Activated CD4-positive, alpha-beta memory T cell treated with anti-CD3 and anti-CD28 coated beads, Interleukin-2, amount 10 ng/mL, durations not matched to agents 7 days and 5 days (primary cell): Measurements from ENCODE around the gene JAG1. TPM values are rescaled to one million over a fixed set of nuclear protein-coding genes. Genes with fewer than 3 reads are reported as not detected.

Experiments
- CTCF ChIA-PET: fragments of 350-600 bp; sonication (Branson Sonifier 250); formaldehyde crosslinking; loops from one replicate; lab custom pipeline; 2021; ENCODE audit warnings: antibody characterized with exemption, inconsistent platforms; lab: Charles Lee
- POLR2A ChIA-PET: fragments of 350-600 bp; sonication (Branson Sonifier 250); formaldehyde crosslinking; loops from one replicate; lab custom pipeline; 2021; ENCODE audit warnings: antibody characterized with exemption; lab: Charles Lee
- DNase-seq: peaks from one replicate; pipeline ENCODE4 v3.0.0-alpha.2; 2020
- H3K27ac Mint-ChIP-seq: one replicate; pipeline ENCODE4 v1.8.0; 2021; ENCODE audit warnings: mild to moderate bottlenecking, mixed read lengths
- H3K27me3 Mint-ChIP-seq: one replicate; pipeline ENCODE4 v1.8.0; 2021; ENCODE audit warnings: mixed read lengths
- H3K36me3 Mint-ChIP-seq: one replicate; pipeline ENCODE4 v1.8.0; 2021; ENCODE audit warnings: low read depth, mixed read lengths
- H3K4me1 Mint-ChIP-seq: one replicate; pipeline ENCODE4 v1.8.0; 2021; ENCODE audit warnings: mixed read lengths
- H3K4me3 Mint-ChIP-seq: one replicate; pipeline ENCODE4 v1.8.0; 2021; ENCODE audit warnings: mild to moderate bottlenecking, mixed read lengths
- H3K9me3 Mint-ChIP-seq: one replicate; pipeline ENCODE4 v1.8.0; 2021; ENCODE audit warnings: mixed read lengths
- total RNA-seq, 2 experiments: library from RNA; stranded (reverse); gene quantifications; one replicate each; pipeline ENCODE4 v1.2.3, GENCODE V29; 2021

JAG1 gene
- total RNA-seq, 2 experiments from 2014 or later: 0.15 to 0.30 TPM

- Mint-ChIP-seq H3K27ac (no peak overlapping the region), H3K4me3 (no peak overlapping the region), H3K36me3 (no peaks in the 10 kb centered on the region), H3K4me1 (no peaks in the 10 kb centered on the region), H3K9me3 (no peaks in the 10 kb centered on the region), H3K27me3 (peaks cover 31% of the 10 kb centered on the region)
- DNase-seq: no peak
- ChIA-PET POLR2A (no interaction called here), CTCF (interaction anchor here (1.1 to 1.6 kb wide), 2 partner anchors 9 to 15 kb away, joined by 4 to 6 read pairs; partner anchors contain the start of gene JAG1)
Observed at GRCh38 chr20:10683537-10683936, 9.7 kb upstream of the JAG1 start.

- CTCF ChIA-PET: interaction anchor here (0.9 to 1.6 kb wide), 3 partner anchors 9 to 325 kb away, joined by 3 to 6 read pairs (median 3); partner anchors contain the start of gene JAG1
- H3K9me3 Mint-ChIP-seq: no peaks in the 10 kb centered on the region
- no peak for DNase-seq
Observed at GRCh38 chr20:10682939-10683338, 9.1 kb upstream of the JAG1 start.

GRCh38 chr20:10681494-10681893 lies 7.7 kb upstream of the JAG1 start:
- Mint-ChIP-seq H3K4me3 (no peak overlapping the region), H3K4me1 (no peaks in the 10 kb centered on the region), H3K27me3 (peaks cover 39% of the 10 kb centered on the region), H3K9me3 (no peaks in the 10 kb centered on the region), H3K27ac (no peak overlapping the region), H3K36me3 (no peaks in the 10 kb centered on the region)
- no peak for DNase-seq
- CTCF ChIA-PET: no interaction called here
- POLR2A ChIA-PET: no interaction called here

More at GRCh38 chr20:10682939-10683338, 9.1 kb upstream of the JAG1 start:
- no peaks in the 10 kb centered on the region for H3K4me1 Mint-ChIP-seq
- no peak overlapping the region for H3K27ac Mint-ChIP-seq
- no peaks in the 10 kb centered on the region for H3K36me3 Mint-ChIP-seq
- POLR2A ChIA-PET: no interaction called here
- peaks cover 30% of the 10 kb centered on the region for H3K27me3 Mint-ChIP-seq
- H3K4me3 Mint-ChIP-seq: no peak overlapping the region

- ChIA-PET CTCF (no interaction called here), POLR2A (no interaction called here)
- Mint-ChIP-seq H3K27me3 (peaks cover 41% of the 10 kb centered on the region), H3K27ac (no peak overlapping the region), H3K9me3 (no peaks in the 10 kb centered on the region), H3K4me1 (no peaks in the 10 kb centered on the region), H3K4me3 (no peak overlapping the region), H3K36me3 (no peaks in the 10 kb centered on the region)
- DNase-seq: no peak
Observed at GRCh38 chr20:10680571-10680970, 6.8 kb upstream of the JAG1 start.

- Mint-ChIP-seq H3K9me3 (no peaks in the 10 kb centered on the region), H3K27ac (no peak overlapping the region), H3K36me3 (no peaks in the 10 kb centered on the region), H3K4me3 (no peak overlapping the region), H3K4me1 (peaks cover 4% of the 10 kb centered on the region), H3K27me3 (peaks cover 49% of the 10 kb centered on the region)
- CTCF ChIA-PET: no interaction called here
- DNase-seq: no peak
- POLR2A ChIA-PET: no interaction called here
Observed at GRCh38 chr20:10679269-10679668, 5.5 kb upstream of the JAG1 start.

- DNase-seq: no peak
- ChIA-PET POLR2A (no interaction called here), CTCF (interaction anchor here (0.9 to 1.4 kb wide), 2 partner anchors 21 kb away, joined by 3 read pairs; no protein-coding TSS in a partner anchor)
- Mint-ChIP-seq H3K4me1 (peaks cover 21% of the 10 kb centered on the region), H3K9me3 (no peaks in the 10 kb centered on the region), H3K36me3 (no peaks in the 10 kb centered on the region), H3K4me3 (no peak overlapping the region), H3K27ac (no peak overlapping the region), H3K27me3 (peaks cover 59% of the 10 kb centered on the region)
Observed at GRCh38 chr20:10676518-10676917, 2.7 kb upstream of the JAG1 start.

- Mint-ChIP-seq H3K27ac (no peak overlapping the region), H3K27me3 (peaks cover 64% of the 10 kb centered on the region), H3K4me1 (peaks cover 30% of the 10 kb centered on the region), H3K4me3 (peak overlapping the region; percentile 53), H3K9me3 (no peaks in the 10 kb centered on the region), H3K36me3 (no peaks in the 10 kb centered on the region)
- POLR2A ChIA-PET: interaction anchor here (0.7 to 3.3 kb wide), 2 partner anchors 26 to 241 kb away, joined by 3 to 13 read pairs; partner anchors contain the start of genes MKKS and SLX4IP
- CTCF ChIA-PET: interaction anchor here (1.6 kb wide), 1 partner anchor 12 kb away, joined by 3 read pairs; no protein-coding TSS in a partner anchor
- DNase-seq: no peak
Observed at GRCh38 chr20:10675450-10675848, 1.6 kb upstream of the JAG1 start.

GRCh38 chr20:10674684-10675449 lies 1.1 kb upstream of the JAG1 start:
- ChIA-PET POLR2A (interaction anchor here (0.7 to 3.3 kb wide), 3 partner anchors 26 to 240 kb away, joined by 3 to 13 read pairs (median 3); partner anchors contain the start of genes MKKS and SLX4IP), CTCF (interaction anchor here (0.7 to 1.6 kb wide), 3 partner anchors 9 to 241 kb away, joined by 3 to 6 read pairs (median 3); partner anchors contain the start of gene MKKS)
- H3K27me3 Mint-ChIP-seq: peaks cover 68% of the 10 kb centered on the region
- peaks cover 34% of the 10 kb centered on the region for H3K4me1 Mint-ChIP-seq
- H3K36me3 Mint-ChIP-seq: no peaks in the 10 kb centered on the region
- H3K9me3 Mint-ChIP-seq: no peaks in the 10 kb centered on the region
- H3K4me3 Mint-ChIP-seq: peak overlapping the region; percentile 53
- H3K27ac Mint-ChIP-seq: peak overlapping the region; percentile 50
- peak; percentile 55 for DNase-seq

GRCh38 chr20:10673176-10673841 lies 490 bp downstream of the JAG1 start:
- CTCF ChIA-PET: no interaction called here
- Mint-ChIP-seq H3K4me1 (peaks cover 34% of the 10 kb centered on the region), H3K4me3 (peak overlapping the region; percentile 84), H3K36me3 (no peaks in the 10 kb centered on the region), H3K9me3 (no peaks in the 10 kb centered on the region), H3K27ac (no peak overlapping the region), H3K27me3 (peaks cover 72% of the 10 kb centered on the region)
- DNase-seq: peak; percentile 21
- POLR2A ChIA-PET: interaction anchor here (1.3 to 3.3 kb wide), 2 partner anchors 237 to 239 kb away, joined by 3 to 13 read pairs; partner anchors contain the start of genes MKKS and SLX4IP

- Mint-ChIP-seq H3K9me3 (no peaks in the 10 kb centered on the region), H3K36me3 (no peaks in the 10 kb centered on the region), H3K4me3 (peak overlapping the region; percentile 70), H3K4me1 (peaks cover 34% of the 10 kb centered on the region), H3K27ac (no peak overlapping the region), H3K27me3 (peaks cover 71% of the 10 kb centered on the region)
- ChIA-PET POLR2A (interaction anchor here (3.3 kb wide), 1 partner anchor 238 kb away, joined by 13 read pairs; the partner anchor contains the start of genes MKKS and SLX4IP), CTCF (no interaction called here)
- DNase-seq: peak; percentile 59
Observed at GRCh38 chr20:10672624-10673127, 1.1 kb downstream of the JAG1 start.

- peak; percentile 21 for DNase-seq
- Mint-ChIP-seq H3K9me3 (no peaks in the 10 kb centered on the region), H3K27me3 (peaks cover 70% of the 10 kb centered on the region)
Observed at GRCh38 chr20:10671919-10672623, 1.7 kb downstream of the JAG1 start.

GRCh38 chr20:10671221-10671918 lies 2.4 kb downstream of the JAG1 start:
- peak; percentile 45 for DNase-seq
- Mint-ChIP-seq H3K27me3 (peaks cover 63% of the 10 kb centered on the region), H3K36me3 (no peaks in the 10 kb centered on the region), H3K4me1 (peaks cover 34% of the 10 kb centered on the region), H3K27ac (no peak overlapping the region), H3K9me3 (no peaks in the 10 kb centered on the region), H3K4me3 (no peak overlapping the region)
- ChIA-PET POLR2A (no interaction called here), CTCF (interaction anchor here (0.6 to 1.2 kb wide), 4 partner anchors 115 to 245 kb away, joined by 3 to 4 read pairs (median 3); no protein-coding TSS in a partner anchor)

More at GRCh38 chr20:10671919-10672623, 1.7 kb downstream of the JAG1 start:
- CTCF ChIA-PET: interaction anchor here (1.2 kb wide), 3 partner anchors 115 to 246 kb away, joined by 3 to 4 read pairs (median 3); no protein-coding TSS in a partner anchor
- Mint-ChIP-seq H3K27ac (no peak overlapping the region), H3K4me1 (peaks cover 34% of the 10 kb centered on the region), H3K4me3 (peak overlapping the region; percentile 70), H3K36me3 (no peaks in the 10 kb centered on the region)
- POLR2A ChIA-PET: no interaction called here
